NCI-H774 (cell line): ENCODE results near the gene STRIP1.

Experiments used
- DNase-seq: peaks from one replicate; lab custom pipeline; 2025; lab: John Stamatoyannopoulos, UW

The STRIP1 gene

GRCh38 chr1:110097507-110098221 lies 63.2 kb downstream of the STRIP1 start:
- DNase-seq: no peak

GRCh38 chr1:110098222-110099026 lies 64.0 kb downstream of the STRIP1 start:
- DNase-seq: no peak

GRCh38 chr1:110100335-110100734 lies 65.9 kb downstream of the STRIP1 start:
- DNase-seq: no peak

- no peak for DNase-seq
Observed at GRCh38 chr1:110102081-110102480, 67.7 kb downstream of the STRIP1 start.
